Esophagus squamous epithelium (tissue), 5 donors: ENCODE results near the gene SUPV3L1. TPM values are rescaled to one million over a fixed set of nuclear protein-coding genes. Genes with fewer than 3 reads are reported as not detected.

Experiments used
- DNase-seq: peaks from one replicate; lab custom pipeline; 2025; lab: John Stamatoyannopoulos, UW
- H3K27ac ChIP-seq, 4 donors: fragments of 200-600 bp; sonication (generic); one replicate each; pipeline ENCODE4 v1.5.1; 2016 to 2019; ENCODE audit warnings: mild to moderate bottlenecking in 1 of 4
- H3K27me3 ChIP-seq, 4 donors: fragments of 200-600 bp; sonication (generic); 1 replicate in 3 of 4; 2 replicates in 1 of 4; pipeline versions ENCODE4 v1.5.1 to v1.6.0; 2017 to 2021; ENCODE audit warnings: antibody characterized with exemption in 1 of 4
- H3K36me3 ChIP-seq, 3 donors: fragments of 200-600 bp; sonication (generic); one replicate each; pipeline ENCODE4 v1.5.1; 2016 to 2019
- H3K4me1 ChIP-seq, 3 donors: fragments of 200-600 bp; sonication (generic); one replicate each; pipeline ENCODE4 v1.5.1; 2017 to 2019
- H3K4me3 ChIP-seq, 4 donors: fragments of 200-600 bp; sonication (generic); 1 replicate in 3 of 4; 2 replicates in 1 of 4; pipeline ENCODE4 v1.5.1; 2016 to 2019; ENCODE audit warnings: mild to moderate bottlenecking in 2 of 4, moderate library complexity in 1 of 4
- H3K9me3 ChIP-seq, 3 donors: fragments of 200-600 bp; sonication (generic); one replicate each; pipeline ENCODE4 v1.5.1; 2016 to 2019
- POLR2A ChIP-seq, 4 donors: fragments of 450-650 bp; IDR thresholded peaks; one replicate each; pipeline ENCODE4 v1.6.1; 2017; ENCODE audit warnings: antibody characterized with exemption in 4 of 4, mild to moderate bottlenecking in 4 of 4, moderate library complexity in 3 of 4
- WGBS, 2 donors: methylation state at CpG; one replicate each; pipeline ENCODE4 v1.1.5; 2018; 5-methylcytosine and 5-hydroxymethylcytosine counted together
- intact Hi-C: fragments of 100-400 bp; cut with DNase I; formaldehyde crosslinking; loops from one replicate; pipeline ENCODE4 v1.15.0; 2022
- total RNA-seq, 4 donors: library from RNA; depleted of rRNA; stranded (reverse); fragments of >200 nt; gene quantifications; one replicate each; pipeline ENCODE4 v1.1.0, GENCODE V29; 2016
- TF ChIP-seq, protein P1 (sequence below), 6 experiments: fragments of 450-650 bp in 4 of 6; fragments of 200-600 bp in 2 of 6; sonication (generic) in 2 of 6; IDR thresholded peaks; one replicate each; pipeline ENCODE4 v1.5.1; 2016 to 2019; ENCODE audit warnings: antibody characterized with exemption in 6 of 6, mild to moderate bottlenecking in 4 of 6, moderate library complexity in 4 of 6
- donor health status: DM: yes; HTN: yes; CAD: no.

Gene SUPV3L1
- total RNA-seq, 4 donors from 2014 or later, result 10.4 to 31.9 (median 20.9) TPM

DNA sequence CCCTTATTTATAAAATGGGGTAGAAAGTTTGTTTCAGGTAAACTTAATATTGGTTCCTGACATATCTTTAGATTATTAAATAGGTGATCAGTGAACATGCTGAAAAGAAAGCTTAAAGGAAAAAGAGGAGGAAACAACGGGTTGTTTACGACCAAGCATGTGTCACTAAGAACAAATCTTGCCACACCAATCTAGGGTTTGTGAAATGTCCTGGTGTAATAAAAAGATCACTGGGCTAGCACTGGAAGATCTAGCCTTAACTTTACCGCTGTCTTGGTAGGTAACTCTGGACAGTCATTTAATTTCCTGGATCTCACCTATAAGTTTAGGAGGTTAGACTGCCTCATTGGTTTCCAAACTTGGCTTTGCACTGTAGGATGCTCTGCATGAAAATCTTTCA lies 37.1 kb upstream of the SUPV3L1 start:
- H3K27ac ChIP-seq, result no peak overlapping the region
- intact Hi-C loops, result no loop called here

DNA sequence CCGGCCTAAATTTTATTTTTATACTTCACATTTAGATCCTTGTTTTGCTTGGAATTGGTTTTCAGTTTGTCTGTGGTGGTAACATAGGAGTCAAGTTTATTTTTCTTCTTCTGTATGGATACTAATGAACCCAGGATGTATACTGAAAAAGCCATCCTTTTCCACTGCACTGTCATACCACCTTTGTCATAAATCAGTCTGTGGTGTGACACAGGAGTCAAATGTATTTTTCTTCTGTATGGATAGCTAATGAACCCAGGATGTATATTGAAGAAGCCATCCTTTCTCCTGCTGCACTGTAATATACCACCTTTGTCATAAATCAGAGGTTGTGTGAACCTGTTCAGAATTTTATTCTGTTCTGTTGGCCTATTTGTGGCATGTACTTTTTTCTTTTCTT lies 34.7 kb upstream of the SUPV3L1 start:
- 94 to 100% methylated on average over 1 of the region's 1 CpG for WGBS, 2 donors
- no peak for DNase-seq
- no peak overlapping the region for H3K4me3 ChIP-seq
- peaks cover 0 to 16% (median 0%) of the 10 kb centered on the region in 3 donors for H3K4me1 ChIP-seq
- no peaks in the 10 kb centered on the region for H3K9me3 ChIP-seq
- intact Hi-C loops, result no loop called here
- TF ChIP-seq POLR2A (IDR thresholded peaks at IDR 0.05), result no peak
- TF ChIP-seq, protein P1, sequence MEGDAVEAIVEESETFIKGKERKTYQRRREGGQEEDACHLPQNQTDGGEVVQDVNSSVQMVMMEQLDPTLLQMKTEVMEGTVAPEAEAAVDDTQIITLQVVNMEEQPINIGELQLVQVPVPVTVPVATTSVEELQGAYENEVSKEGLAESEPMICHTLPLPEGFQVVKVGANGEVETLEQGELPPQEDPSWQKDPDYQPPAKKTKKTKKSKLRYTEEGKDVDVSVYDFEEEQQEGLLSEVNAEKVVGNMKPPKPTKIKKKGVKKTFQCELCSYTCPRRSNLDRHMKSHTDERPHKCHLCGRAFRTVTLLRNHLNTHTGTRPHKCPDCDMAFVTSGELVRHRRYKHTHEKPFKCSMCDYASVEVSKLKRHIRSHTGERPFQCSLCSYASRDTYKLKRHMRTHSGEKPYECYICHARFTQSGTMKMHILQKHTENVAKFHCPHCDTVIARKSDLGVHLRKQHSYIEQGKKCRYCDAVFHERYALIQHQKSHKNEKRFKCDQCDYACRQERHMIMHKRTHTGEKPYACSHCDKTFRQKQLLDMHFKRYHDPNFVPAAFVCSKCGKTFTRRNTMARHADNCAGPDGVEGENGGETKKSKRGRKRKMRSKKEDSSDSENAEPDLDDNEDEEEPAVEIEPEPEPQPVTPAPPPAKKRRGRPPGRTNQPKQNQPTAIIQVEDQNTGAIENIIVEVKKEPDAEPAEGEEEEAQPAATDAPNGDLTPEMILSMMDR (IDR thresholded peaks at IDR 0.05), result no peak
- peaks cover 0 to 16% (median 0%) of the 10 kb centered on the region in 3 donors for H3K36me3 ChIP-seq
- no peaks in the 10 kb centered on the region for H3K27me3 ChIP-seq
- no peak overlapping the region for H3K27ac ChIP-seq

More for the DNA sequence above, 37.1 kb upstream of the SUPV3L1 start:
- H3K9me3 ChIP-seq, result no peaks in the 10 kb centered on the region
- peaks cover 0 to 16% (median 0%) of the 10 kb centered on the region in 3 donors for H3K4me1 ChIP-seq
- DNase-seq, result no peak
- 46 to 71% methylated on average over 3 of the region's 3 CpGs for WGBS, 2 donors
- peaks cover 0 to 22% (median 0%) of the 10 kb centered on the region in 3 donors for H3K36me3 ChIP-seq
- TF ChIP-seq, protein P1 (IDR thresholded peaks at IDR 0.05), result no peak
- no peak for TF ChIP-seq POLR2A (IDR thresholded peaks at IDR 0.05)
- no peak overlapping the region for H3K4me3 ChIP-seq
- no peaks in the 10 kb centered on the region for H3K27me3 ChIP-seq

DNA sequence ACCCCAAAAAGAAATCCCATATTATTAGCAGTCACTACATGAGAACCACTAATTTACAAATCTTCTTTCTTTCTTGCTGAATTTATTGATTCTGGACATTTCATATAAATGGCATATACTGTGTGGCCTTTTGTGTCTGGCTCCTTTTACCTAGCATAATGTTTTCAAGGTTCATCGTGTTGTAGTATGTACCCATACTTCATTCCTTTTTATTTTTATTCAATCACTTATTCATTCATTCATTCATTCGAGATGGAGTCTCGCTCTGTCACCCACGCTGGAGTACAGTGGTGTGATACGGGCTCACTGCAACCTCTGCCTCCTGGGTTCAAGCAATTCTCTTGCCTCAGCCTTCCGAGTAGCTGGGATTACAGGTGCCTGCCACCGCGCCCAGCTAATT lies 34.2 kb upstream of the SUPV3L1 start:
- H3K27me3 ChIP-seq, result no peaks in the 10 kb centered on the region
- H3K9me3 ChIP-seq, result no peaks in the 10 kb centered on the region
- H3K4me1 ChIP-seq, result peaks cover 0 to 16% (median 0%) of the 10 kb centered on the region in 3 donors
- H3K27ac ChIP-seq, result no peak overlapping the region
- peaks cover 0 to 13% (median 0%) of the 10 kb centered on the region in 3 donors for H3K36me3 ChIP-seq
- no peak overlapping the region for H3K4me3 ChIP-seq
- 88 to 96% methylated on average over 8 of the region's 8 CpGs for WGBS, 2 donors
- intact Hi-C loops, result no loop called here
- no peak for TF ChIP-seq POLR2A (IDR thresholded peaks at IDR 0.05)
- TF ChIP-seq, protein P1 (IDR thresholded peaks at IDR 0.05), result no peak
- DNase-seq, result no peak

GRCh38 chr10:69146759-69147158 lies 33.3 kb upstream of the SUPV3L1 start:
- intact Hi-C loops, result no loop called here
- WGBS, 2 donors, result 9 to 23% methylated on average over 2 of the region's 2 CpGs
- Histone ChIP-seq H3K27me3 (no peaks in the 10 kb centered on the region), H3K27ac (no peak overlapping the region), H3K9me3 (no peaks in the 10 kb centered on the region), H3K4me3 (no peak overlapping the region), H3K36me3 (peaks cover 0 to 6% (median 0%) of the 10 kb centered on the region in 3 donors), H3K4me1 (peaks cover 0 to 16% (median 0%) of the 10 kb centered on the region in 3 donors)
- TF ChIP-seq, protein P1 (IDR thresholded peaks at IDR 0.05), result no peak
- no peak for TF ChIP-seq POLR2A (IDR thresholded peaks at IDR 0.05)
- no peak for DNase-seq

GRCh38 chr10:69151984-69152383 lies 28.1 kb upstream of the SUPV3L1 start:
- intact Hi-C loops, result no loop called here
- no peaks in the 10 kb centered on the region for H3K9me3 ChIP-seq
- H3K36me3 ChIP-seq, result peaks cover 0 to 11% (median 0%) of the 10 kb centered on the region in 3 donors
- H3K27ac ChIP-seq, result no peak overlapping the region
- H3K27me3 ChIP-seq, result no peaks in the 10 kb centered on the region
- no peak for DNase-seq
- H3K4me3 ChIP-seq, result no peak overlapping the region
- WGBS, 2 donors, result 84 to 95% methylated on average over 3 of the region's 3 CpGs
- TF ChIP-seq, protein P1 (IDR thresholded peaks at IDR 0.05), result no peak
- no peak for TF ChIP-seq POLR2A (IDR thresholded peaks at IDR 0.05)
- peaks cover 0 to 17% (median 0%) of the 10 kb centered on the region in 3 donors for H3K4me1 ChIP-seq
